ENCODE measurements around the gene CLDN22. TPM values are rescaled to one million over a fixed set of nuclear protein-coding genes. Genes with fewer than 3 reads are reported as not detected.

CLDN22 gene
- total RNA-seq, 1 experiment from 2014 or later, result not detected

GRCh38 chr4:183286590-183287308, 33.3 kb downstream of the CLDN22 start:
- Histone ChIP-seq H3K9ac (ENCODE audit: low read length) (no peak overlapping the region), H3K9me2 (ENCODE audit: insufficient read depth) (no peaks in the 10 kb centered on the region), H3K4me1 (ENCODE audit: control insufficient read depth in 1 of 2, insufficient read depth in 2 of 2, low read length in 2 of 2) (no peaks in the 10 kb centered on the region), H3K36me3 (ENCODE audit: control insufficient read depth in 1 of 2, insufficient read depth in 2 of 2, low read length in 2 of 2) (peaks cover 11 to 42% of the 10 kb centered on the region in 2 experiments; a peak in 3 of 4 replicates), H3K9me3 (ENCODE audit: control insufficient read depth in 1 of 2, insufficient read depth in 1 of 2, low read depth in 1 of 2, low read length in 2 of 2) (no peaks in the 10 kb centered on the region), H3K4me3 (replicated peaks in 1 of 2; ENCODE audit: low read depth in 1 of 2, low read length in 2 of 2) (no peak overlapping the region), H4K20me1 (ENCODE audit: insufficient read depth) (no peaks in the 10 kb centered on the region), H3K79me2 (ENCODE audit: insufficient read depth, low read length) (no peaks in the 10 kb centered on the region), H3K27ac (ENCODE audit: low read depth, low read length) (no peak overlapping the region), H2AFZ (ENCODE audit: low read depth, low read length, poor library complexity, severe bottlenecking) (no peak overlapping the region), H3K27me3 (ENCODE audit: insufficient read depth, low read length) (no peaks in the 10 kb centered on the region), H3K4me2 (ENCODE audit: low read length) (no peak overlapping the region)
- ChIA-PET CTCF (no interaction called here), RAD21 (ENCODE audit: low non-redundant PET in 1 of 2, low total read pairs in 2 of 2, uncharacterized antibody in 2 of 2, unreplicated experiment in 2 of 2) (no interaction called here), POLR2A (no interaction called here)
- no peak for TF ChIP-seq EGR1 (IDR thresholded peaks at IDR 0.05; ENCODE audit: low read depth)
- TF ChIP-seq YY1 (IDR thresholded peaks at IDR 0.05; ENCODE audit: extremely low read depth, insufficient replicate concordance, low read depth, low read length), result no peak
- TF ChIP-seq ZNF274 (IDR thresholded peaks at IDR 0.05; ENCODE audit: low read depth, low read length), result no peak
- no peak for TF ChIP-seq REST (IDR thresholded peaks at IDR 0.05; ENCODE audit: low read depth)
- no peak for TF ChIP-seq ATF3 (IDR thresholded peaks at IDR 0.05)
- TF ChIP-seq ELF1 (IDR thresholded peaks at IDR 0.05; ENCODE audit: borderline replicate concordance, low read depth), result no peak
- no peak for TF ChIP-seq SRF (IDR thresholded peaks at IDR 0.05; ENCODE audit: low read depth)
- TF ChIP-seq ZFX (IDR thresholded peaks at IDR 0.05), result no peak
- TF ChIP-seq POLR2AphosphoS5 (IDR thresholded peaks at IDR 0.05; ENCODE audit: low read depth, low read length), result no peak
- TF ChIP-seq SP1 (IDR thresholded peaks at IDR 0.05; ENCODE audit: low read depth), result no peak
- BruUV-seq (replicated peaks), result TSS peak; percentile 5
- no peak for DNase-seq (ENCODE audit: low read depth, low spot score)
- ATAC-seq, result no peak
- intact Hi-C loops (cut with micrococcal nuclease), result no loop called here
